ENCODE results near the gene AKT1.

DNA sequence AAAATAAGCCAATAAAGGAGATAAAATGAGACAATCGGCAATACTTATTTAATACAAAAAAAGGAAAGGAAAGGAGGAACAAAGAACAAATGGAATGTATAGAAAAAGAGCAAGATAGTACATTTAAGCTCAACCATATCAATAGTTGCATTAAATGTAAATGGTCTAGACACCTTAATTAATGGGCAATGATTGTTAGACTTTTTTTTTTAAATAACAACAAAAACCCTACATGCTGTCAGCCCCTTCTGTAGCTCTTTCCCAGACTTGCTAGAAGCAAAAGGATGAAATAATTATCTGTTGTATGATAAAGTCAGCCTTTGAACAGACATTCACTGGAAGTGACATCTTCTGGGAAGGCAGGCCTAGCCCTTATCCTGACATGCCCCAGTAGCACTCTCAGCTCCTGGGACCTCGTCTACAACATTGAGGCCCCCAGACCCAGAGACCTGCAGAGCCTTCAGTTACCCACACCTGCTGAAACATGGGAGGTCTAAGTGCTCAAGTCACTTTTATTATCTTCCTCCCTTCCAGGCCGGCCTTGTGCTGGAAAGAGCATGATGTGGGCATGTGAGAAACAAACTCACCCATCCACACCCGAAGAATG is 29.2 kb downstream of the AKT1 start:
- TF ChIP-seq, protein P1, sequence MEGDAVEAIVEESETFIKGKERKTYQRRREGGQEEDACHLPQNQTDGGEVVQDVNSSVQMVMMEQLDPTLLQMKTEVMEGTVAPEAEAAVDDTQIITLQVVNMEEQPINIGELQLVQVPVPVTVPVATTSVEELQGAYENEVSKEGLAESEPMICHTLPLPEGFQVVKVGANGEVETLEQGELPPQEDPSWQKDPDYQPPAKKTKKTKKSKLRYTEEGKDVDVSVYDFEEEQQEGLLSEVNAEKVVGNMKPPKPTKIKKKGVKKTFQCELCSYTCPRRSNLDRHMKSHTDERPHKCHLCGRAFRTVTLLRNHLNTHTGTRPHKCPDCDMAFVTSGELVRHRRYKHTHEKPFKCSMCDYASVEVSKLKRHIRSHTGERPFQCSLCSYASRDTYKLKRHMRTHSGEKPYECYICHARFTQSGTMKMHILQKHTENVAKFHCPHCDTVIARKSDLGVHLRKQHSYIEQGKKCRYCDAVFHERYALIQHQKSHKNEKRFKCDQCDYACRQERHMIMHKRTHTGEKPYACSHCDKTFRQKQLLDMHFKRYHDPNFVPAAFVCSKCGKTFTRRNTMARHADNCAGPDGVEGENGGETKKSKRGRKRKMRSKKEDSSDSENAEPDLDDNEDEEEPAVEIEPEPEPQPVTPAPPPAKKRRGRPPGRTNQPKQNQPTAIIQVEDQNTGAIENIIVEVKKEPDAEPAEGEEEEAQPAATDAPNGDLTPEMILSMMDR (IDR thresholded peaks at IDR 0.05 in 4 of 5, conservative IDR thresholded peaks at IDR 0.05 in 1 of 5): no peak
- no peak for TF ChIP-seq POLR2A (IDR thresholded peaks at IDR 0.05)
